HG03025 (cell line): ENCODE results near the gene TUBB1.
A peak's percentile ranks its signal among the peaks of the same experiment; 100 is the strongest.
"Not testable (repeated sequence)": the region's sequence is repeated elsewhere in the genome, so short reads cannot be mapped to it uniquely, and the experiment has no call there.

Source experiments
- ATAC-seq: cut with Tn5 transposase; IDR thresholded peaks from one replicate; pipeline ENCODE4 v1.9.1; 2021; ENCODE audit warnings: mild to moderate bottlenecking, moderate library complexity; ENCODE audit not compliant: unreplicated experiment, low FRiP score

Gene TUBB1

GRCh38 chr20:59019217-59019616, at the start of gene TUBB1:
Gene TUBB1, plus strand, starts transcription at chr20:59019429. Its CDS starts 94 bp downstream, at chr20:59019523.
- no peak for ATAC-seq

- ATAC-seq = no peak
Measured at GRCh38 chr20:58969439-58969838, 49.8 kb upstream of the TUBB1 start.

GRCh38 chr20:58970146-58970545, 49.1 kb upstream of the TUBB1 start:
- ATAC-seq = no peak

- ATAC-seq = no peak
Measured at GRCh38 chr20:58971429-58971828, 47.8 kb upstream of the TUBB1 start.

GRCh38 chr20:58973179-58973578, 46.0 kb upstream of the TUBB1 start:
- ATAC-seq = no peak

GRCh38 chr20:58973866-58974265, 45.4 kb upstream of the TUBB1 start:
- ATAC-seq = no peak

GRCh38 chr20:58975353-58975752, 43.9 kb upstream of the TUBB1 start:
- no peak for ATAC-seq

- ATAC-seq = no peak
Measured at GRCh38 chr20:58976061-58976730, 43.0 kb upstream of the TUBB1 start.

GRCh38 chr20:58978351-58979190, 40.7 kb upstream of the TUBB1 start:
- no peak for ATAC-seq

GRCh38 chr20:58980711-58981627, 38.3 kb upstream of the TUBB1 start, which contains the start of gene NELFCD:
Gene NELFCD, plus strand, starts transcription at chr20:58981256. Its CDS starts 54 bp downstream, at chr20:58981310.
- ATAC-seq = peak; percentile 65

- ATAC-seq = no peak
Measured at GRCh38 chr20:58981628-58982364, 37.4 kb upstream of the TUBB1 start.

- no peak for ATAC-seq
Measured at GRCh38 chr20:58982406-58983114, 36.7 kb upstream of the TUBB1 start.

GRCh38 chr20:58983115-58983468, 36.1 kb upstream of the TUBB1 start:
- ATAC-seq = not testable (repeated sequence)

GRCh38 chr20:58984691-58985090, 34.5 kb upstream of the TUBB1 start:
- ATAC-seq = no peak

- no peak for ATAC-seq
Measured at GRCh38 chr20:58985656-58986055, 33.6 kb upstream of the TUBB1 start.

- ATAC-seq = no peak
Measured at GRCh38 chr20:58986286-58986967, 32.8 kb upstream of the TUBB1 start.

- ATAC-seq = no peak
Measured at GRCh38 chr20:58986968-58987517, 32.2 kb upstream of the TUBB1 start.

- ATAC-seq = no peak
Measured at GRCh38 chr20:58987790-58988564, 31.3 kb upstream of the TUBB1 start.
